ENCODE data around the gene AUTS2.

Gene AUTS2

DNA sequence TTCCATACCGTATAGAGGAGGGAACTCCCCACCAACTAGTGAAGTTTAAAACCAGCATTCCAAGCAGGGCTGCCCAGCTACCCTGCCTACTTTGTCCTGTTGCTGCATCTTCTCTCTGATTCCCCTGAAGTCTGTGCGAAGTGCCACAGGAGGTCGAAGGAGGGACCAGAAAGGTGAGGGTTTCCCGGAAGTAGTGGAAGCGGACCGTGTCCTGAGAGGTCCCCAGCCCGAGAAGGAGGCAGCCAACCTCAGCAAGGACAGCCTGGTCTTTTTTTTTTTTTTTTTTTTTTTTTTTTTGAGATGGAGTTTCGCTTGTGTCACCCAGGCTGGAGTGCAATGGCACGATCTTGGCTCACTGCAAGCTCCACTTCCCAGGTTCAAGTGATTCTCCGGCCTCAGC lies 861.8 kb downstream of the AUTS2 start:
- no peak for DNase-seq

DNA sequence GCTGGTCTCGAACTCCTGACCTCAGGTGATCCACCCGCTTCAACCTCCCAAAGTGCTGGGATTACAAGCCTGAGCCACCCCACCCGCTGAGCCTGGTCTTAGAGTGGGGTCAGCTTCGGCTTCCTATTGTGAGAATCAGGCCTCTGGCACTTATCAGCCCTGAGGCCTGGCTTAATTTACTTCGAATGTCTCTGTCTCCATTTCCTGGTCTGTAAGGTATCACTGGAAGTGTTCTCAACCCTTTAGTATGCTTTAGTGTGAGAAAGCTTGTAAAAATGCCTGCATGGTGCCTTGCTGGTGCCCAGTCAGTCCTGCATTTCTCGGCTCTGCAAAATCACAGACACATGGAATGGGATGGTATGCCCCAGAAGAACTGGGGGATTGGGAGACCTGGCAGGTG lies 862.3 kb downstream of the AUTS2 start:
- no peak for DNase-seq

DNA sequence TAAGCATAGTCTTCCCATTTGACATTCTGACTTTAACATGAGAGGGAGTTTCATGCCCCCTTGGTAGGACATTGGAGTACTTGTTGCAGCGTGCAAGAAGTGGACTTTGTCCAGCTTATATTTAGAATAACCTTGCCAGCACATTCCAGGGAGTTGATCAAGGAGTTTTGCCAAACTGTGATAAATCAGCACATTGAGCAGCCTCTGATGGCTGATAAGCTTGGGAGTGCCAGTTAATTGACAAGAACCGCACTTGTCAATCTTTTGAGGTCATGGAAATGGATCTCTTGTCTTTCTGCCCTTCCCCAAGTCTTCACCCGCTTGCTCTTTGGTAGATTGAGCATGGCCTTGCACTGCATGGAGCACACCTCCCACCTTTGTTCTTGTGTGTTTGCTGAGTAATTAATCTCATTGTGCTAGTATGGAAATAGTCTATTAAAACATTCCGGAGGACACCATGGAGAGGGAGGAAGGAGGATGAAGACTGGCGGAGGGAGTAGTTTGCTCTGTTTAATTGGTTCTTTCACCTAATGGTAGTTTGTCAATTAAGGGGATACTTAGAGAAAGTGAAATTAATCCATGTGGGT lies 865.2 kb downstream of the AUTS2 start:
- DNase-seq, result no peak

DNA sequence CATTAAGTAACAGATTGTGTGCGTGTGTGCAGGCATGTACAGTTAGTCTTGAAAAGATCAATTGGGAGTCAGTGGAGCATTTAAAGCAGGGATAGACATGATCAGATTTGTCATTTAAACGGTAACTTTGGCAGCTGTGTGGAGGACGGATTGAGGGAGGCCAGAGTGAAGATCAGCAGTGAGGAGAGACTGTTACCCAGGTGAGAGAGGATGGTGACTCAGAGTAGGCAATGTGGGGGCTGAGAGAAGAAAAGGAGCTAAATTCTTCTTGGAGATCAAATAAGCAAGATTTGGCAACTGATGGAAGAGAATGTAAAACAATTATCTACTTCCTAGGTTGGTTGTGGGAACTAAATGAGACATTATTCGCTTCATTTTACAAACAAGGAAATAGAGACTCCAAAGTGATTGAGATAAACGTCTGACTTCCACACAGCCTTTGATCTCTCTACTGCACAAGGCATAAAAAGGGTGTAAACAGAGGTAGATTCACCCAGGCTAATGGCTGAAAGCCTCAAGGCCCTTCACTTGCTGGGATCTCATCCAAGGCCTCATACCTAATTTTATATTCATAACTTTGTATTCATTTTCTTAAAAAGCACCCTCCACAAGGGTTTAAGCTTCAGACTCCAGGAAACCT lies 868.6 kb downstream of the AUTS2 start:
- no peak for DNase-seq

DNA sequence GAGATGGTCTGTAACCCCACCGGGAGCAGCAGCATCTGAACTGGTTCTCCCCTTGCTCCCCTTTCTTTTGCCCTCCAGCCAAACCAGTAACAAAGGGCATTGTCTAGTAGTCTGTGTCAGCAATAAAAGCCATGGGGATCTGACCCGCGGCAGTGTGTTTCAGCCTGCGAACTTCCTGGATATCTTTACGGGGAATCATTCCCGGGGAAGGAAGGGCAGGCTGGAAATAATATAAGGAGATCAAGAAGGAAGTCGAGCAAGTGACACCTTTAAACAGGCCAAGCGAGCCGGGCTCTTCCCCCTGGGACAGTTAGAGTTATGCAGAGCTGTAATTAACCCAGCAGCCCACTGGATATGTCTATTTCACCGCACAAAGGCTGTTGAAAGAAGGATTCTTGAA lies 872.5 kb downstream of the AUTS2 start:
- DNase-seq, result no peak

DNA sequence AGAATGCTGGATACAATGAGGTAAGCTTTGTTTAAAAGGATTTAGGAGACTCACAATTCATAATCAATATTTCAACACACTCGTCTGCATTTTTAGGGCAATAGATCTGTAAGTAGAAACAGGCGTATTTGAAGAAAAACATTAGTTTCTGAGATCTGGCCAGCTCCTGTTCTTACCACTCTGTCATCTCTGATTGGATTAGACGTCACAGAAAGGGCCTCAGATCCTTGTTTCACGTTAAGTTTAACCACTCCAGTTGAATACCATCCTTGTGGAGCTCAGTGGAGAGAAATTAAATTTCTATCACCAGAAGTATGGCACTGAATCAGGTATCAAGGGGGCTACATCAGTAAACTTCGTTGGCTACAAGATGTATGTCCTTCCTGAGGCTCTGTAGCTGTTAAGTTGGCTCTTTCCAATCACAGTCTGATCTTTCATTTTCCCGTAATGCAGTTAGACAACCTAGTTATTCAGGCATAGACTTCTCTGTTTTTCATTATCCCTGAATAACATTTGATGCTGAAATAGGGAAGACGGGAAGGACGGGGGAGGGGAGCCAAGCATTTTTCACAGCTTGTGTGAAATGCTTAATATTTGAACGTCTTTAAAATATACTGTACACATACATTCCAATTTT lies 874.4 kb downstream of the AUTS2 start:
- no peak for DNase-seq

DNA sequence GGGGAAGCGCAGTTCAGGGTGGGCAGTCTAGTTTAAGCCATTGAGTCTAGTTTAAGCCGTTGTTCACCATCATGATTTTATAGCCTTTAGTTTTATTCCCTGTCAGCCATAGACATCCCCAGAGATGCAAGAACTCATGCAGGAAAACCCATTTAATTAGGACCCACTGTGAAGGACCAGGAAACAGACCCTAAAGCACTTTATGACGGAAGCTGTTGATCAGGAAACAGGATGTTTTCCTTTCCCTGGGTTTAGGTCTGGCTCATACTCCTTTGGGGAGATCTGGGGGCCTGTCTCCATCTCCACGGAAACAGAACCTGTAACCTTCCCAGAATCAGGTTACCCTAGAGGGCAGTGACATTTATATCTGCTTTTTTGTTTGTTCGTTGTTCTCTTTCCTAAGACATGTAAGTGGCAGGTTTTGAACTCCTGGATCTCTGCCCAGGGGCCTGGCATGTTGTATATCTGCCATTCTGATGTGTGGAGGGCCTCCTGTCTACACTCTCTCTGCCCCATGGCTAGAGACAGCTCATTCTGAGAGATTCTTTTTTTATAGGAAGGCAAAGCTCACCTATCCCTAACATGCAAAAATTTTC lies 876.5 kb downstream of the AUTS2 start:
- no peak for DNase-seq

DNA sequence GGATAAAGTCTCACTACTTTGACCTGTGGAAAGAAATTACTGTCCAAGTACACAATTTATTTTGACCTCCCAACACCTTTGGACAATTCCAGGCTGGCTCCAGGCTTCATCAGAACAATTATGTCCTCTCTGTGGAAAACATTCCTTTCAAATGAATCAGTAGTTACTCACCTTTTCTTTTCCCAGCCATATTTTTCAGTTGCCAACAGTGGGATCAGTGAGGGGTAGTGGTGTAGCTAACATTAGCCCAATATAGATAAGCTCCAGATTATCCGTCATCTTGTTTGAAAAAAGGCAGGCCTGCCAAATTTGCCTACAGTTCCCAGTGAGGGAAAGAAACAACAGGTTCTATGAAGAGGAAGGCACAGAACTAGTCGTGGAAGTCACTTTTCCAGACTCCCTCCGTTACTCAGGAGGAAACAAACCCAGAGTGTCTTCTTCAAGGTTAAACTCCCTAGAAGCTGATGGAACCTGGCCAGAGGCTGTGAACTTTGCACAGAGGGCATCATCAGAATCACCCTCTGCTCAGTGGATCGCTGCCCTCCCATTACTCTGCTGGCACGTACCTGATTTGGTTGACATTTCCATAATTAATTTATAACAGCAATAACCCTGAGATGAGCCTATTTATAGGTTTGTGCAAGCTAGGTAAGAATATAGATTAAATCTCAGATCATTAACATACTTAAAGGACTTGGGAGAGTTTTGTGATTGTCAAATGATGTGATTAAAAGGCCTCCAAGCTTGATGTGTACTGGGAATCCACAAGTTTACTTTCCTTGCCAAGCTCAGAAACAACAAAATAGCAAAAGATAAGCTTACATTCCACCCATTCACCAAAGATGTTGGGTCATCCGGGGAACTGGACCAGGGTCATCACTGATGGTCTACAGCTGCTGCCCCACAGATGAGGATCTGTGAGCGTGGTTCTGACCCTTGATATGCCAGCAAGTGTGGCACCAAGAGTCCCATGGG lies 879.0 kb downstream of the AUTS2 start:
- DNase-seq, result no peak

DNA sequence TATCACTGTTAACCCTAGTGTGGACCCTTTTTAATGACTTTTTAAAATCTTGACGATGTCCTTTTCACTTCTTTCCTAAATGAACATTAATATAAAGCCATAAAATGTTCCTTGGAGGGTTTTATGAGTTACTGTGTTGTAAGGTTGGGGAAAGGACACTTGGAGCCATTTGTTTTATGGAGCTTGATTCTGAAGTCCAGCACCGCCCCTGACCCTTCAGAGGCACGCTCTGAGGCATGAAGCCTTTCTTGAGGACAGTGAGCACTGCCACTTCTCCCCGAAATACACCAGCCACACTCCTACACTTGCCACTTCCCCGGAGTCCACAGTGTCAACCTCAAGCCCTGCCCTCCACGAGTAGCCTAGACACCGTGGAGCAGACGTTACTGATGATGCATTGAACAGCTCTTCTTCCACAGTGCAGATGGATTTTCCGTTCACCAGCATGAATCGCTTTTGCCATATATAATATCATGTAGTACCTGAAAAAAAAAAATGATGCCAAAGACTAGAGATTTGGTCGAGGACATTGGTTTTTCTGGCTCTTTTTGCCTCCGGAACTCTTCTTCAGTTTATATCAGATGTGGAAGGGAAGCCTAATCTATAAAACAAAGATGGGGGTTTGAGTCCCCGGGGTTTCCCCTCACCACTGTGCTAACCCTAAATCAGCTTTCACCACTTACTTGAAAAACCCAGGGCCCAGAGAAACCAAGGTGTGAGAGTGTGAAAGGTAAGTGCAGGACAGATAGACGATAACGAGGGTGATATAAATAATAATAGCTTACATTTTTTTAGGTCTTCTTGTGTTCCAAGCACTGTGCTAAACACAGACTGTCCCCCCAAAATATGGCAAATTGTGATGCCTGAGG lies 881.1 kb downstream of the AUTS2 start:
- no peak for DNase-seq

DNA sequence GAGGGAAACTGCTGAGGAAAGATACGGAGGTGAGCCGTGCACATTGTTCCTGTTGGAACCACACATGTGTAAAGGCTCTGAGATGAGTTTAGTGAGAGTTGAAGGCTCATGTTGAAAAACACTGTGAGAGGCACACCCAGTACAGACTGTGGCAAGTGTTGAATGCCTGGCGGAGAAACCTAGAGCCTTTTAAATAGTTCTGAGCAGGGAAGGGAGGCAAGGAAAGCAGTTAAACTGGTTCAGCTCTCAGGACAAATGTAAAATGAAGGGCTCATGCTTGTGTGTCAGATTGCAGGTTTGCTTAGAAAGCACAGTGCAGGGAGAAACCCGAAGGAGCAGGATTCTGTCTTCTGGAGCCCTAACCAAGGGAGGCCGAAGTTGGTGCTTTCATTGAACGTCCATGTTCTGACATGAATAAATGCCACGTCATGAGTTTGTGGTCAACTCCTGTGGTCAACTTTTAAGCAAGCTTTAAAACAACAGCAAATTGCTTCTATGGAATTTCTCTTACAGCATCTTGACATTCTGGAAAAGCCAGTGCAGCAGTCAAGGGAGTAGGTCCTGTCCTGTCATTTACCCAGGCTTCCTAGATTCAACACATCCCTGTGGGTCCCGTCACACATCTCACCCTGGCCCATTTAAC lies 882.8 kb downstream of the AUTS2 start:
- no peak for DNase-seq

DNA sequence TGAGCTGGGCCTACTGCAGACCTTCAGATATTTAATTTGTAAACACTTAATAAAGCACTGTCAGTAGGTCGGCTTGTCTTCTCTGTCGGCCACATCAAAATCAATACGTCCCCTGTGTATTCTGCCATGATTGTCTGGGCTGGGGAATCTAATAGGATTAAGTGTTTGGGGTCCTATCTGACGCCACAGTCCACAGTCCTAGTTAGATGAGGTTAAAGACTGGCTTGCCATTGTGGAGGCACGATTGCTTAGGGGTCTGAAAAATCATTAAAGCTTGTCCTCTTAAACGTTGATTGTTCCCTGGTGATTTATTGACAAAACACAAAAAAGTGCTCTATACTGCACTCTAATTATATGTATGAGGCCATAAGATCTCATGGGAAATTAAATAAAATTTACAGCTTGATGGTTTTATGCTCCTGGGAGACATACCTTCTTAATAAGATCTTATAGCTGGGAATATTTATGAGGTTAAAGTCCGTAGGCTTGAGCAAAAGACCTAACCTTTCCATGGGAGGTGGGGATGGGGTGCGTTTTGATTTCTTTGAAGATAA lies 883.4 kb downstream of the AUTS2 start:
- no peak for DNase-seq

DNA sequence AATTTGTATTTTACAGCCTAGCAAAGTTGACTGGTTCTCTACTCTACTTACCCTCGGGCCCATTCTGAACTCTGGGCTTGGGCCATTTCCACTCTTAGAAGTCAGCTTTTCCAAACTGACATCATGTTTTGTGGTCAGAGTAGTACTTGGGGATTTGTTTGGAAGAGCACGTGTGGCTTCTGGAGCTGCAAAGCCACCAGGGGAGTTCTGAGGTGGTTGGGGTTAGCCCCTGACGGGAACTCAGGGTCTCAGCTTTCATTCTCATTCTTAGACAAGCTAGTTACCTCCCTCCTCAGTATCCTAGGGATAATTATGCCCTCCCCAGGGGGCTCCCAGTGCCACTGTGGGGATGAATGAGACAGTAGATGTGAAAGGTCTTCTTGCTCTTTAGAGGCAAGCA lies 886.0 kb downstream of the AUTS2 start:
- DNase-seq, result peak; percentile 49

DNA sequence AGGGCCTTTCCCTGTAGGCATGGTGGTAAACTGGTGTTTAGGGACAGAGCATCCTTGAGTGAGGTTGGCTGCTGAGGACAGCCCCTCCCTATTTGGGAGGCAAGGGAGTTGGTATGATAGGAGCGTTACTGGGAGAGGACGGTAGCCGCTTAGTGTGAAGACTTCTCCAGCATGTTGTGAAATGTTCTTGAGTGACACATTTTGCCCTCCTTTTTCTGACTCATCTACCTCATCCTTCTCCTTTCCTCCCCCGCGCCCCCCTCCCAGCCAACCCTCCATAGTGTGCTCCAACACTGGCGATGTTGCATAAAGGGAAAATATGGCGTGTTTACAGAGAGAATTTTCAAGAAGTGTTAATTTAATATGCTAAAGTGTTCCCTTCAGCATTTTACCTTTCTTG lies 888.7 kb downstream of the AUTS2 start:
- DNase-seq, result no peak

DNA sequence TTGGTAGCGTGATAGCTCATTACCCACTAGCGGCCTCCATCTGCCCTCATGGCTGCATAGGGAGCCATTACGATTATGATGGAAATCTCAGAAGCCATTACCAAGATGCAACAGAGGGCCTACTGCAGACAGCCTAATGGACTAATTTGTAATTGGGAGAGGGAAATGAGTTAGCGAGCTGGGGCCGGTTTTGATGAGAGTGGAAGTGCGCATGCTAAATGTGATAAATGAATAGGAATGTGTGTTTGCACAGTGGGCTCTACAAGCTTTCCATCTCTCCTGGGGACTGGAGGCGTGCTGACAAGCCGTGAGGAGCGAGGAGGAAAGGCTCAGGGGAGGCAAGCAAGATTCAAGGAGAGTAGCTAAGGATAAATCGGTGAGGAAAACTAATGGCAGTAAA lies 889.2 kb downstream of the AUTS2 start:
- DNase-seq, result no peak

DNA sequence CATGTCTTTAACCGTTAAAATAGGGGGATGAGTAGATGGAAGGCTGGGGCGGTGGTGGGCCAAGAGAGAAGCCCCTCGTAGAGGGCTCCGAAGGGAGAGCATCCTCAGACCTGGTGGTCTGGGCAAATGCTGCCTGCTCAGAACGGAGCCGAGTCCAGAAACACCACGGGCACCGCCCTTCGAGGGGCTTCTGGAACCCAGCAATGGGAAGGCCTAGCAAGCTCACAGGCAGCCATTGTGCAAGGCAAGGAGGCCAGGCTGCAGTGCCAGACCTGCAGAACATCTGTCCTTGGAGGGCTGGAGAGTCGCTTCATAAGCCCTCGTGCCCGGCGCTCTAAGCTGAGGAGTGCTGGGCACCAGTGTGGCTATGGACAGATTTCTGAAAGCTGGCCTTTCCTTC lies 889.6 kb downstream of the AUTS2 start:
- no peak for DNase-seq

DNA sequence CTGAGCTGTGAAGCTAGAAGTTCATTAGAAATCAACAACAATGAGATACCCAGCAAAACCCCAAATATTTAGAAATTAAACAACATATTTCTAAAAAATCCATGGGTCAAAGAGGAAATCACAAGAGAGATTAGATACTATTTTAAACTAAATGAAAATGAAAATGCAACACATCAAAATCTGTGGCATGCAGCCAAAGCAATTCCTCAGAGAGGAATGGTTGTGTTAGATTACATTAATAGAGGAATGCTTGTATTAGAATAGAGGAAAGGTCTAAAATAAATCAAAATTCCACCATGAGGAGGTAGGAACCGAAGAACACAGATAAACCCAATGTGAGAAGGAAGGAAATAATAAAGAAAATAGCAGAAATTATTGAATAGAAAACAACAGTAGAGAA lies 891.5 kb downstream of the AUTS2 start:
- DNase-seq, result no peak

DNA sequence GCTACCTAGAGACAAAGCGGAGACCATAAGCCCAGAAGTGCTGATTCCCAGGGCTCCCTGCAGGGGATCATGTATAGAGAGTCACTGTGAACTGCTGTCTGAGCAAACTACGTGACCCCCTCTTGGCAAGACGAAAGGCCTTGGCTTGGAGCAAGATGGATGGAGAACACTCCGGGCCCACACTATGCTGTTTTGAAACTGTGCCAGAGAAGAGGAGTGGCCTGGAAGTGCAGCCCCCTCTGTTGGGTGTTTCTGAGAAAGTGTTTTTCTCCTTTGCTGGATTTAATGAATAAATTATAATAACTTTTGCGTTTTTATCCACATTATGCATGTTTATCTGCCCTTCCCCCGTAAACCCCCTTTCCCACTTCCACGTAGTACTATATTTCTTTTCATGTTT lies 894.4 kb downstream of the AUTS2 start:
- DNase-seq, result no peak

DNA sequence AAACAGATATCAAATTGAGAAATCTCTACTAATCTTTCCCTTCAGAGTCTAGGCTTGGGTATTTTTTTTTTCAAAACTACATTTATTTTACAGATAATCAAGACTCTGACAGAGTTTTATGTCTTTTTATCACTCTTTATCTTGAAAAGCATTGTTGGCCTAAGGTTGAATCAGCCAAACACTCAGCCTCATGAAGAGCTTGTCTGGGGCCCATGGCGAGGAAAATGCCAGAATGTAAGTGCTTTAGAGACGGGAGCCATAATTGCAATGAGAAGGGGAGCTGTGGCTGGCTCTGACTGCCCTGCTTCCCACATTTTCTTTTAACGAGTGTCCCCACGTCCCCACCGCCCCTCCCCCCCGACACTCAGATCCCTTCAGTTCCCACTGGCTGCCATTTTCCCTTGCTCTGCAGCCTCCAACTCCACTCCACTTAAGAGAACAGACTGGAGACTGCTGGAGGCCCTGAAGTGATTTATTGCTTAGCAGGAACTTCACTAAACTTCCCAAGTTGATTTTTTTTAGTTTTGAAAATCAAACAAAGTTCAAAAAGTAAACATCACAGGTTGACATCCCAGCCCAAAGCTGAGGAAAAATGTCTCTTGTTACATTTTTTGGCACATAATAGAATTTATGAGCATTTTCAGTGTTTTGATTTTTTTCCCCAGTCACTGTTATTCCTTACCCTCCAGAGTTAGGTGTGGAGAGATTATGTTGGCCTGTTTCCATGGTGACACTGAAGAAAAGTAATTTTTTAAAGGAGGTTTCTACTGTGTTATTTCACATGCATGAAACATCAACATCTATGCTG lies 896.2 kb downstream of the AUTS2 start:
- DNase-seq, result no peak

DNA sequence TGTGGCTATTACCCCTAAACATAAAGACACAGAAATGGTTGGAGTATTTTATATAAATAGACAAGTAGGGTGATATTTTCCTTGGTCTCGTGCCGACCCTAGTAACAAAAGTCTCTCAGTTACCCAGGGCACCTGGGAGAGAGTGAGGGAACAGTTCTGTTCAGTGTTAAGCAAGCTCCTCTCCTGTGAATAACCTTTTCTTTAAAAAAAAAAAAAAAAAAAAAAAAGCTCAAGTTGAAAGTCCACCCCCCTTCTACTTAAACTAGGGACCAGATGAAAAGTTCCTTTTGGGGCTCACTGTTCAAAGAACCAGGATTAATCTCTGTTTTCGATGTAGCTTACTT lies 896.7 kb downstream of the AUTS2 start:
- DNase-seq, result no peak

DNA sequence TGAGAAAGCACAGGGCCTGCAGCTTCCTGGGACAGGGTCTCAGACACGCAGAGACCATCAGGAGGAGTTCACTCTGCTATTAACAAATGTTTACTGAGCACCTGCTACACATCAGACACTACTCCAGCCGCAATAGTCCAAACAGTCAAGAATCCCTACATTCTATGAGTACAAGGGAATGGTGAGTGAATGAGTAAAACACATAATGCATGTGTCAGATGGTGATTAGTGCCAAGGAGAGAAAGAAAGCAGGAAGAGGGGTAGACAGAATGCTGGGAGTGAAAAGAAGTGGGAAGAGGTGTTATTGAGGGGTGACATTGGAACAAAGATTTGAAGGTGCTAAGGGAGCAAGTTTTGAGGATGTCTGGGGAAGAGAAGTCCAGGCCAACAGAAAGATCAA lies 899.5 kb downstream of the AUTS2 start:
- no peak for DNase-seq
